Activated T-helper 2 cell treated with anti-CD3 and anti-CD28 coated beads, Interferon-gamma antibody, Interleukin-2, Interleukin-4, amounts not matched to agents 10 μg/mL and 5 μg/mL and 100 μg/mL, durations not matched to agents 14 hours and 24 hours and 36 hours (primary cell): ENCODE results near the gene CCDC136. TPM values are rescaled to one million over a fixed set of nuclear protein-coding genes. Genes with fewer than 3 reads are reported as not detected.

Source experiments
- DNase-seq: peaks from one replicate; pipeline ENCODE4 v3.0.0; 2021; ENCODE audit warnings: low spot score
- H3K27ac Mint-ChIP-seq: one replicate; pipeline ENCODE4 v1.8.0; 2021; ENCODE audit warnings: mixed read lengths
- H3K27me3 Mint-ChIP-seq: one replicate; pipeline ENCODE4 v1.8.0; 2021; ENCODE audit warnings: low read depth, mixed read lengths
- H3K36me3 Mint-ChIP-seq: one replicate; pipeline ENCODE4 v1.8.0; 2021; ENCODE audit warnings: low read depth, mixed read lengths
- H3K4me1 Mint-ChIP-seq: one replicate; pipeline ENCODE4 v1.8.0; 2021; ENCODE audit warnings: low read depth, mixed read lengths
- H3K4me3 Mint-ChIP-seq: one replicate; pipeline ENCODE4 v1.8.0; 2021; ENCODE audit warnings: low read depth, mild to moderate bottlenecking, moderate library complexity, mixed read lengths
- H3K9me3 Mint-ChIP-seq: one replicate; pipeline ENCODE4 v1.8.0; 2021; ENCODE audit warnings: mixed read lengths
- intact Hi-C: fragments of 100-400 bp; cut with micrococcal nuclease; formaldehyde crosslinking; loops from one replicate; pipeline ENCODE4 v1.15.1; 2023
- total RNA-seq: library from RNA; stranded (reverse); gene quantifications from 2 replicates; pipeline ENCODE4 v1.2.3, GENCODE V29; 2022

Gene CCDC136
- total RNA-seq, 1 donor from 2014 or later, result 15.5 TPM

DNA sequence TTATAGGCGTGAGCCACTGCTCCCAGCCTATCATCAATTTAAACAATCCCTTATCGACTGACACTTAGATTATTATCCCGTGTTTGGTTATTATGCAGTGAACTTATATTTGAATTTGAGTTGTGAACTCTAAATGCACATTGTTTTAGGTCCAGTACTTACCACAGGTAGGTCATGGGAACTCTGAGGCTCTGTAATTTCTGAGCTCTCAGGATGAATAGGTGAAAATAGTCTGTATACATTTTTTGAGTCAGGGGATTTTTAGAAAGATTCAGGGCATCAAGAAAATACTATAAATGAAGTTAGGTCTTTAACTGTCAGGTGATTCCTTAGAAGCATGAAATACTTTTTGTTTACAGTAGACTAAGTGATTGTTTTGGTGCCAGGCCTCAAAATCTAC lies 8.8 kb downstream of the CCDC136 start:
- intact Hi-C loops, result no loop called here
- no peaks in the 10 kb centered on the region for H3K9me3 Mint-ChIP-seq
- no peak overlapping the region for H3K27ac Mint-ChIP-seq
- H3K27me3 Mint-ChIP-seq, result no peaks in the 10 kb centered on the region
- H3K4me1 Mint-ChIP-seq, result no peaks in the 10 kb centered on the region
- no peak for DNase-seq
- no peaks in the 10 kb centered on the region for H3K36me3 Mint-ChIP-seq
- H3K4me3 Mint-ChIP-seq, result no peak overlapping the region

DNA sequence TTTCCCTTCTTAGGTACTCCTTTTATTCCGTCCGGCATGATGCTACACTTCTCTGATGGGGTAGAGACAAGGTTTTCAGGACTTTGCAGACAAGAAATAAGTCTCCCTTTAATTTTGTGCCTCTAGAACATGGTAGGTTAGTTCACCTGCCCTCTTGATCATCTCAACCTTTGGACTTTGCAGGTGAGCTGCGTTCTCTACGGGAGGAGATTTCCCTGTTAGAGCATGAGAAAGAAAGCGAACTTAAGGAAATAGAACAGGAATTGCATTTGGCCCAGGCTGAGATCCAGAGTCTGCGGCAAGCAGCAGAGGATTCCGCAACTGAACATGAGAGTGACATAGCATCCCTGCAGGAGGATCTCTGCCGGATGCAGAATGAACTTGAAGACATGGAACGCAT lies 9.2 kb downstream of the CCDC136 start:
- no peak for DNase-seq
- H3K27me3 Mint-ChIP-seq, result no peaks in the 10 kb centered on the region
- H3K36me3 Mint-ChIP-seq, result no peaks in the 10 kb centered on the region
- H3K4me3 Mint-ChIP-seq, result no peak overlapping the region
- intact Hi-C loops, result no loop called here
- no peak overlapping the region for H3K27ac Mint-ChIP-seq
- H3K4me1 Mint-ChIP-seq, result no peaks in the 10 kb centered on the region
- H3K9me3 Mint-ChIP-seq, result no peaks in the 10 kb centered on the region

GRCh38 chr7:128801667-128802418 lies 10.1 kb downstream of the CCDC136 start:
- no peaks in the 10 kb centered on the region for H3K4me1 Mint-ChIP-seq
- DNase-seq, result no peak
- intact Hi-C loops, result no loop called here
- H3K9me3 Mint-ChIP-seq, result no peaks in the 10 kb centered on the region
- no peak overlapping the region for H3K4me3 Mint-ChIP-seq
- H3K27me3 Mint-ChIP-seq, result no peaks in the 10 kb centered on the region
- H3K36me3 Mint-ChIP-seq, result no peaks in the 10 kb centered on the region
- H3K27ac Mint-ChIP-seq, result no peak overlapping the region

DNA sequence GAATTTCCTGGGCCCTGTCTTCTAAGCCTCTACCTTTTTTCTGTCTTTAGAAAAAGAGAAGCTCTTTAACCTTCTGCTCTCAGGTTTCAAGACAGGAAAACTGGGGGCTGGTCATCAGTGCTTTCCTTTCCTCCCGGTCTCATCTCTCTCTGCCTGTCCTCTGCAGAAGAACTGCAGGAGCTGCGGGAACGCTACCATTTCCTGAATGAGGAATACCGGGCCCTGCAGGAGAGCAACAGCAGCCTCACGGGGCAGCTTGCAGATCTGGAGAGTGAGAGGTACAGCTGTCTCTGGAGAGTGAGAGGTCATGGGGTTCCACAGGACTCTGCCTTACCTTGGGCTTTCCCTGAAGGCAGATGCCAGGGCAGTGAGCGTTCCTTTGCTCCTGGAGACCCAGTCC lies 12.7 kb downstream of the CCDC136 start:
- Mint-ChIP-seq H3K36me3 (no peaks in the 10 kb centered on the region), H3K4me1 (no peaks in the 10 kb centered on the region), H3K27ac (no peak overlapping the region), H3K9me3 (no peaks in the 10 kb centered on the region), H3K27me3 (no peaks in the 10 kb centered on the region), H3K4me3 (no peak overlapping the region)
- intact Hi-C loops, result no loop called here
- DNase-seq, result no peak

DNA sequence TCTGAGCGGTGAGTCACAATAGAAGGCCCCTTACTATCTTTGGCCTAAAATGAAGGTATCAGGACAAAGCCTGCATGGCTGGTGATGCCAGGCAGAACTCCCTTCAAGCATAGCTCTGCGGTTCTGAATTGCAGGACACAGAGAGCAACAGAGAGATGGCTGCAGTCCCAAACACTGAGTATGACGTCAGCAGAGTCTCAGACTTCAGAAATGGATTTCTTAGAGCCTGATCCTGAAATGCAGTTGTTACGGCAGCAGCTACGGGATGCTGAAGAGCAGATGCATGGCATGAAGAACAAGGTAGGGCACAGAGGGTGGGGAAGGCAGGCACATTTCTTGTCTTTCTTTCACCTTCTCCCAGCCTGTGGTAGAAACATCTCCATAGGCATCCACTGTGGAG lies 13.5 kb downstream of the CCDC136 start:
- Mint-ChIP-seq H3K4me1 (no peaks in the 10 kb centered on the region), H3K27ac (no peak overlapping the region), H3K4me3 (no peak overlapping the region), H3K36me3 (no peaks in the 10 kb centered on the region), H3K9me3 (no peaks in the 10 kb centered on the region), H3K27me3 (no peaks in the 10 kb centered on the region)
- DNase-seq, result no peak
- intact Hi-C loops, result no loop called here

DNA sequence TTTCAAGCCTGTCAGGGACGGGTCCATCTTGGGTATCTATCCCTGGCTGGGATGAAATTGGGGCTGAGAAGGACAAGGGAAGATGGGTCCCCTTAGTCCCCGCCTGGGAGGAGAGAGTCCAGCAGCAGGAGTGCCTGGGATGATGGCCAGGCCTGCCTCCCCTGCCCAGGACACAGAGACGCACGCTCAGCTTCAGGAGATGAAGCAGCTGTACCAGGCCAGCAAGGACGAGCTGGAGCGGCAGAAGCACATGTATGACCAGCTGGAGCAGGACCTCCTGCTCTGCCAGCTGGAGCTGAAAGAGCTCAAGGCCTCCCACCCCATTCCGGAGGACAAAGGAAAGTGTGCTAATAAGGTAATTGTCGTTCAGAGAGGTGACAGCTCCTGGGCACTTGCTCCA lies 15.4 kb downstream of the CCDC136 start:
- no peaks in the 10 kb centered on the region for H3K9me3 Mint-ChIP-seq
- H3K4me1 Mint-ChIP-seq, result no peaks in the 10 kb centered on the region
- no peak overlapping the region for H3K4me3 Mint-ChIP-seq
- H3K27ac Mint-ChIP-seq, result no peak overlapping the region
- no peaks in the 10 kb centered on the region for H3K36me3 Mint-ChIP-seq
- intact Hi-C loops, result no loop called here
- DNase-seq, result no peak
- H3K27me3 Mint-ChIP-seq, result no peaks in the 10 kb centered on the region

GRCh38 chr7:128809363-128809762 lies 17.6 kb downstream of the CCDC136 start:
- Mint-ChIP-seq H3K4me1 (no peaks in the 10 kb centered on the region), H3K36me3 (no peaks in the 10 kb centered on the region), H3K9me3 (no peaks in the 10 kb centered on the region), H3K4me3 (no peak overlapping the region), H3K27ac (no peak overlapping the region), H3K27me3 (no peaks in the 10 kb centered on the region)
- DNase-seq, result no peak
- intact Hi-C loops, result no loop called here

GRCh38 chr7:128810473-128810872 lies 18.7 kb downstream of the CCDC136 start:
- no peaks in the 10 kb centered on the region for H3K4me1 Mint-ChIP-seq
- no peaks in the 10 kb centered on the region for H3K36me3 Mint-ChIP-seq
- no peak overlapping the region for H3K27ac Mint-ChIP-seq
- H3K9me3 Mint-ChIP-seq, result no peaks in the 10 kb centered on the region
- DNase-seq, result no peak
- peaks cover 1% of the 10 kb centered on the region for H3K27me3 Mint-ChIP-seq
- no peak overlapping the region for H3K4me3 Mint-ChIP-seq
- intact Hi-C loops, result no loop called here

GRCh38 chr7:128810997-128811396 lies 19.2 kb downstream of the CCDC136 start:
- Mint-ChIP-seq H3K36me3 (no peaks in the 10 kb centered on the region), H3K4me1 (no peaks in the 10 kb centered on the region), H3K27me3 (peaks cover 3% of the 10 kb centered on the region), H3K4me3 (no peak overlapping the region), H3K9me3 (no peaks in the 10 kb centered on the region), H3K27ac (no peak overlapping the region)
- intact Hi-C loops, result no loop called here
- DNase-seq, result no peak

DNA sequence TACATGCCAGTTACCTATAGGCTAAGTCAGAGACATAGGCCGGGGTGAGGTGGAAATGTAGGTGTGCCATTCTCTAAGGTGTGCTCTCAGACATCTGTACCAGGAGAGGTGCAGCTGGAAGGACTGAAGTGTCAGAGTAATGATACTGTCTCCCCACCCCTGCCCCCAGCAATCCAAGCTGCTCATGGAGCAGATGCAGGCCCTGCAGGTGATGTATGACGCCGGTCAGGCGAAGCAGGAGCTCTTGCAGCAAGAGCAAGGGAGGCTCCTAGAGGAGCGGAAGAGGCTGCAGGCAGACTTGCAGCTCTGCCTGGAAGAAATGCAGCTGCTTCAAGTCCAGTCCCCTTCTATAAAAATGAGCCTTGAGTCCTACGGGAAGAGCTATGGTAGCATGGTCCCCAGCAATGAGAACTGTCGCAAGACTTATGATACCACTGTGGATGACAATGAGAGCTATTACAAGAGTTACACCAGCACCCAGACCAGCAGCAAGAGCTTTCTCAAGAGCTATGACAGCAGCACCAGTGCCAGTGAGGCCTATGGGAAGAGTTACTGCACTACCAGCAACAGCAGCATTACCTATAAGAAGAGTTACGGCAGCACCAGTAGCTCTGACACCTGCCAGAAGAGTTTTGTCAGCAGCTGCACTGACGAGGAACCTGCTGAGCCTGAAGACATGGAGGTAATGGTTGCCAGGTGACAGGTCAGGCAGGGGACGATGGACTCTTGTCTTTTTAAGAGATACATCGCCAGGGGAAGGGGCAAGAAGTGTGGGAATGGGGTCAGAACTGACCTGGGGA lies 20.1 kb downstream of the CCDC136 start:
- no peak for DNase-seq
- Mint-ChIP-seq H3K9me3 (no peaks in the 10 kb centered on the region), H3K4me3 (no peak overlapping the region), H3K4me1 (no peaks in the 10 kb centered on the region), H3K27me3 (peaks cover 3% of the 10 kb centered on the region), H3K27ac (no peak overlapping the region), H3K36me3 (no peaks in the 10 kb centered on the region)
- intact Hi-C loops, result no loop called here

GRCh38 chr7:128812514-128813168 lies 20.9 kb downstream of the CCDC136 start:
- peaks cover 5% of the 10 kb centered on the region for H3K27me3 Mint-ChIP-seq
- H3K4me1 Mint-ChIP-seq, result no peaks in the 10 kb centered on the region
- no peaks in the 10 kb centered on the region for H3K36me3 Mint-ChIP-seq
- intact Hi-C loops, result no loop called here
- H3K4me3 Mint-ChIP-seq, result no peak overlapping the region
- H3K9me3 Mint-ChIP-seq, result no peaks in the 10 kb centered on the region
- no peak overlapping the region for H3K27ac Mint-ChIP-seq
- DNase-seq, result no peak

DNA sequence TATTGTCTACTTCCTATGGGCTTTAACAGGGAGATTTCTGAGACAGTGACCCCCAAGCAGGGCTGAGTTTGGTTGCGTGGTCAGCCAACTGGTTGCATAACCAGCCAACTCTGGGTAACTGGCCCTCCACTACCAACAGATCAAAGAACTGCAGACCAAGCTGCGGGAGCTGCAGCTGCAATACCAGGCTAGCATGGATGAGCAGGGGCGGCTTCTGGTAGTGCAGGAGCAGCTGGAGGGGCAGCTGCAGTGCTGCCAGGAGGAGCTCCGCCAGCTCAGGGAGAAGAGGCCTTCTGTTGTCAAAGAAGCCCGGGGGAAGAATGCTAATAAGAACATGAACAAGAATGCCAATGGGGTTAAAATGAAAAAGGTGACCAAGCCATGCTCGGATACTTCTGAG lies 22.7 kb downstream of the CCDC136 start:
- no peaks in the 10 kb centered on the region for H3K36me3 Mint-ChIP-seq
- no peak overlapping the region for H3K27ac Mint-ChIP-seq
- no peaks in the 10 kb centered on the region for H3K4me1 Mint-ChIP-seq
- intact Hi-C loops, result no loop called here
- H3K4me3 Mint-ChIP-seq, result no peak overlapping the region
- DNase-seq, result no peak
- peaks cover 7% of the 10 kb centered on the region for H3K27me3 Mint-ChIP-seq
- H3K9me3 Mint-ChIP-seq, result no peaks in the 10 kb centered on the region
